NCI-H2196 treated with DMSO at 0.1 percent for 48 hours (cell line): ENCODE results near the gene LACC1.

Experiments used
- DNase-seq: peaks from one replicate; lab custom pipeline; 2025; ENCODE audit not compliant: unreplicated experiment; lab: John Stamatoyannopoulos, UW

The LACC1 gene

DNA sequence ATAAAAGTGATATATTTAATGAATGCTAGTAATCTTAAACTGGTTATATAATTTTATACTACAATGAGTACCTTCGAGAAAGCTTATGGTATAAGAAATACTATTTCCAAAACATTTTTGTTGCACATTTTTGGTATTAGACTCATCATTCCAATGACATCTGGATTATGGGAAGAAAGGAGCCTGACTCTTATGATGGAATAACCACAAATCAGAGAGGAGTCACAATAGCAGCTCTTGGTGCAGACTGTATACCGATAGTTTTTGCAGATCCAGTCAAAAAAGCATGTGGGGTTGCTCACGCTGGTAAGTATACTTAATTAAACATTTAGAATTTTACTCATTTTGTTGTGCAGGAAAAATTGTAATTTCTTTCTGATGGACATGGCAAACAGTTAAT is 3.9 kb downstream of the LACC1 start:
- no peak for DNase-seq

DNA sequence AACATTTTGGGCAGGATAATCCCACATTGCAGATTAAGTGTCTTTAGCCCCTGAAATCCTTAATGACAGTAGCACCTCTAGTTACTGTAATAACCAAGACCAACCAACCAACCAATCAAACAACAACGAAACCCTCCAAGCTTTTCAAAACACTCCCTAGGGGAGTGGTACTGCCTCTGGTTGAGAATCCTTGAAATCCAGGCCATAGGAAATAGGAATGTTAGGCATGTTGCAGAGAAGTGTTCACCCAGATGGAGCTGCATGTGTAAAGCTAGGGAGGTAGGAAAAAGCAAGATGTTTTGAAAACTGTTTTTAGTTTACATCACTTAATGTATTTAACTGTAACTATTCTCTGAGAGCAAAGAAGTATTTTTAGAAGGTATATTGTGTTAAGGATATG is 4.5 kb downstream of the LACC1 start:
- no peak for DNase-seq

DNA sequence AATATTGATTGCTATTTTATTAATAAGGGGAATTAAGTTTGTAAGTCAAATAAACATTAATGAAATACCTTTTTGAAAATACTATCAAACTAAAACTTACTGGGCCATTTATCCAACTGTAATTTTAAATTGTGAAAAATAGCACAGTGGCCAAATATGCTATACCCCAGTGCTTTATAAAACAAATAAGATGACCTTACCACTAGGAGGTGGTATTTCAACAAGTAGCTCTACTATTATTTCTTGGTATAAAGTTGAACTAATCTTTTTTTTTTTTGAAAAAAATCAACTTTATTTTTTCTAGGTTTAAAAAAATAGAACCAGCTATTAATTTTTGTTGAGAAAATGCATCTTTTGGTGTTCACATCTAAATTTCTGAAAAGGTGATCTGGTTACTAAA is 14.7 kb downstream of the LACC1 start:
- DNase-seq = no peak

DNA sequence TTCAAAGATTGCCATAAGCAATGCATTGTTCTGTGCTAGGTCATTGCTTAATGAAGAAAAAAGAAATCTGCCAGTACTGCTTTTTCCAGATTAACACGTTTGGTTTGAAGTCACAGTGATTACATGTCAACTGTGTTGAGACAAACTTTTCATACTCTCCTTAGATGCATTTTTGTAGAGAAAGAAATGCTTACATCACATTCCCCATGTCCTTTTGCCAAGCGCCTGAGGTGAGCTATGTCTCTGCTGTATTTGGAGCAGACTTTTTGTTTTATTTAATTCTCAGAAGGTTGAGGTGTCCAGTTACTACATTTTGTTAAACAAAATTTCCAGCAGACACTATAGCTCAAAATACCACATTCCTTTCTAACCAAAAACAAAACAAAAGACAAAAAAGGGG is 16.2 kb downstream of the LACC1 start:
- no peak for DNase-seq

DNA sequence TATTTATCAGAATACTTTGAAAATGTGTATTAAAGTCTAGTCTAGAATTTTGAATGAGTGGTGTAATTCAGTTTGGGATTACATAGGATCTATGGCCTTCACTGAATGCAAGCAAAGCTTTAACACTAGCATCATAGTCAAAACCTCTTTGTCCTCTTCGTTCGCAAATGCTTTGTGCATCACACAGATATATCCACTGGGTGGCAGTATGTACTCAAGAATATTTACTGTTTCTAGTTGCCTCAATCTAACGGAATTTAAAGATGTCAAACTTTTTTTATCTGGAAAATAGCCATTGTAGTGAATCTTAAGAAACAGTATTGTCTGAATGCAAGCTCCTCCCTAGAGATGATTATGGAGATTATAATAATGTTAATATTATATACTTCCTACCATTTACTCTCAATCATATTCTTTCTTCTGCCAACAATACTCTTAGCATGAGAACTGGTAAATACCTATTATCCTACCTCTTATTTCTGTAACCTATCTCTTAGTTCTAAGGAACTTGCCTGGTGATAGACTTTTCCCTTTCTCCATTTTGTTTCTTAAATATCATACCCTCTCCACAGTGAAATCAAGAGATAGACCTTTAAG is 25.8 kb downstream of the LACC1 start:
- DNase-seq = peak; percentile 26

DNA sequence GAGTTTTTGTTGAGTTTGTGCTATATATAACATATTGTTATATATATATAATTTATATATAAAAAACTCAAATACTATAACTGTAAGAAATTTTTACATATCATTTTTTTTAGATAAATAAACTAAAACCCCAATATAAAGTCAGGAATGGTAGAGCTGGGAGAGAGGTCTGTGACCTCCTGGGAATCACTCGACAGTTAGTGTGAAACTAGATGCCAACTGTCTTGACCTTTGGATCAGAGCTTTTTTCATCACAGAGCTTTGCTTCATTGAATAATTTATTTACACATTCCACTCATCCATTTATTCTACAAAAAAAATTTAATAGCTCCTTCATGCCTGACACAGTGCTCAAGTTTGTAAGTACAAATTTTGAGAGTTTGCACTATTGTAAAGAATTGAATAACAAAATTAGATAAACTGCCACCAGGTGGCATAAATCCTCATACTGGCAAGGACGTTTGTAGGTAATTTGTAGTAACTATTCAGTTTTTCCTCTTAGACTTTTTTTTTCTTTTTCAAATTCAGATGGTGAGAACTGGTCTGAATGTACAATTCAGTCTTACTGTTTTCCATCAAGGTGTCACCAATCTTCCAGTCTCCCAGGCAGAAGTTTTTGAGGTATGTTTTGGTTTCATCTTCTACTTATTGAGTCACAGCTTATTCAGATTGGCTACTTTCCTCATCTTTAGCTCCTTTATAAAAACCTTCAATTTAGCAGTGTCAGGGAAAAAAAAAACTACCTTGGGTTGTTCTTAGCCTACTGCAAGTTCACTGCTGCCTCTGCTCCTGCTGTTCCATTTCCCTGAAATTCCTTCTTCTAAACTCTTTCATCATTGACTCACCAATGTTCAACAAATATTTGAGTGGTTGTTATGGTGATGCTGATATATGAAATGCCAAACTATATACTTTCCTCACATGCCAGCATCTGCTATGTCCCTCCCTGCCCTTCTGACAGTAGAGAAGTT is 28.7 kb downstream of the LACC1 start:
- no peak for DNase-seq

DNA sequence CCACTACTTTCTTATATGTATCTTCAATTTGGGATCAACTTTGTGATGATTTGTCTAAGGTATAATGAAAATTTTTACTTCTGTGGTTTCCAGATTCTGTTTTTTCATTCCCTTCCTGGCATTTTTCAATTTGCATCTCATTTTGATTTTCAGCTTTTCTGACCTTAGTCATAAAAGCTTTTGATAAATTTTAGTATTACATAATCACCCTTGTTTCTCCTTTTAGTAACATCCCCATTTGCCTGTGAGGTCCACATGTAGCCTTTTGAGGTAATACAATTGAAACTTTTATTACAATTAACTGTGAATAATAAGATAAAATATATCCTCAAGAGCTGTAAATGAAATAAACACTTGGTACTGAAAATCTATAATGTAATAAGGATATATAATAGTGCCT is 31.2 kb downstream of the LACC1 start:
- no peak for DNase-seq

DNA sequence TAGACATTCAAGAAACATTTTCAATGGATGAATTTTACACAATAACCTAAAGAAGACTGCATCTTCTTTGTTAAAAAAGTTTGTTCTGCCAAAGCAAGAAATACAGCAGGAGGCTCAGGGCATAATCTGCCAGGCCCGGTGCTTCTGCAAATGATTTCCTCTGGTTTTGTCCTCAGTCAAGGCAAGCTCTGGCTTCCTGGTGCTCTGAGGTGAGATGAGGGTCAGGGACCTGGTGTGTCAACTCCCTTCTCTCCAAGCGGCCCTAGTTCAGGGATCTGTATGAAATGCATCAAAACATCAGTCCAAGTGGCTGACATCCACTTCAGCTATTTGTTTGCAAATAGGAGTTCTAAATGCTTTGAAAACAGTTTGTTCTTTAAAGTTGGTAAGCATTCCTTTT is 31.6 kb downstream of the LACC1 start:
- DNase-seq = no peak

DNA sequence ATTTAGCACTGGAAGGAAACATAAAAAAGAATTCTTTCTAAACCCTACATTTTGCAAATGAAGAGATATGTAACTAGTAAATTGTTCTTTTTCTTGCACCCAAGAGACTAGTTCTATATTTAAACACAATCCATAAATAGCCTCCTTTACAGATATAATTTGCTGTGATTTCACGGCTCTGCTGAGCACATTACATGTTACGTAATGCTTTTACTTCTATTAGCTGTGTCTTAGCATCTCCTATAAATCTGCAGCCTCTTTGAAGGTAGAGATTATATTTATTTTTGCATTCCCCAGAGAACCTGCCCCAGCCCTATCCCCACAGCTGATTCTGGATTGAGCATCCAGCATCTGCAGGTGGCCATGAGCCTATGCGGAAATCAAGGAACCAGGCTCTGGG is 32.2 kb downstream of the LACC1 start:
- DNase-seq = no peak

DNA sequence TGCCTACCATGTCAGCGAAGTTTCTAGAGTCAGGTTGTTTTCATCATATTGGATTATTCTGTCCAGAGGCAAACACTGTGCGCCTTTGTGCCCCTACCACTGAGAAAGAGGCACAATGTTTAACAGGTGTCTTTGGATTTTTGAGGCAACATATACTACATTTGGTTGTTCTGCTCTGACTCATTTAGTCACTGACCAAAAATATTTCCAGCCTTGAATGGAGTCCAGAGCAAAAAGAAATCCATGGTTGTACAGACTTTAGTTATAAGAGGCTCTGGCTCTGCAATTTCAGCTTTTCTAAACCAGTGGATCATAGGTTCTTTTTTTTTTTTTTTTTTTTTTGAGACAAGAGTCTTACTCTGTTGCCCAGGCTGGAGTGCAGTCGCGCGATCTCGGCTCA is 35.7 kb downstream of the LACC1 start:
- no peak for DNase-seq

DNA sequence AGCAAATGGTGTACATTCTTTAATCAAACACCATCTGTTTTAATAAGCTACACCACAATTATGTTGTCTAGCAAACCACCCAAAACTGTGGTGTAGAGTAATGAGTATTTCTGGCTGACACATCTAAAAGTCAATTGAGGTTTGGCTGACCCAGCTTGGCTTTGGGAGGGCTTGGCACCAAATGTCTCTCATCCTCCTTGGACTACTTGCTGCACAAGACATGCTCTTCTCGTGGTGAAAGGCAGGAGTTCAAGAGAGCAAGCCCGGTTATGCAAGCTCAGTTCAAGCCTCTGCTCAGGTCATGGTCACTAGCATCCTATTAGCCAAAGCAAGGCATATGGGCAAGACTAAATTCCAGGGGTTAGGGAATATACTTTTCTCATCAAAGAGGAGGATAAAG is 37.1 kb downstream of the LACC1 start:
- DNase-seq = no peak

DNA sequence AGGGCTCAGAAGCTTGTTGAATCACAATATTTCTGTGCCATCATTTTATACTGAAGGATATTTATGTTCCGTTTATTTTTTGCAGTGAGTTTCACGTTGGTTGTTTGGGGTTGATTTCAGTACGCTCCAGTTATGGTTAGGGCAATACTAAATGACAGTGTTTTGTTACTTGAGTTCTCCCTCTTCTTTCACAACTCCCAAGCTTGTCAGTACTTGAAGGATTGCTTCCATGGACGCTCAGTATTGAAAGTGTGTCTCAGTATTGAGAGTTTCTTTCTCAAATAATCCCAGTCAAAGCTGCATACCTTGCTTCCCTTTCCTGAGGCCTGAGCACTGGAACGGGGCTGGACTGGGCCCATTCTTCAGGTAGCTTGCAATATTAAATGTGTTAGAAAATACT is 38.9 kb downstream of the LACC1 start:
- no peak for DNase-seq

DNA sequence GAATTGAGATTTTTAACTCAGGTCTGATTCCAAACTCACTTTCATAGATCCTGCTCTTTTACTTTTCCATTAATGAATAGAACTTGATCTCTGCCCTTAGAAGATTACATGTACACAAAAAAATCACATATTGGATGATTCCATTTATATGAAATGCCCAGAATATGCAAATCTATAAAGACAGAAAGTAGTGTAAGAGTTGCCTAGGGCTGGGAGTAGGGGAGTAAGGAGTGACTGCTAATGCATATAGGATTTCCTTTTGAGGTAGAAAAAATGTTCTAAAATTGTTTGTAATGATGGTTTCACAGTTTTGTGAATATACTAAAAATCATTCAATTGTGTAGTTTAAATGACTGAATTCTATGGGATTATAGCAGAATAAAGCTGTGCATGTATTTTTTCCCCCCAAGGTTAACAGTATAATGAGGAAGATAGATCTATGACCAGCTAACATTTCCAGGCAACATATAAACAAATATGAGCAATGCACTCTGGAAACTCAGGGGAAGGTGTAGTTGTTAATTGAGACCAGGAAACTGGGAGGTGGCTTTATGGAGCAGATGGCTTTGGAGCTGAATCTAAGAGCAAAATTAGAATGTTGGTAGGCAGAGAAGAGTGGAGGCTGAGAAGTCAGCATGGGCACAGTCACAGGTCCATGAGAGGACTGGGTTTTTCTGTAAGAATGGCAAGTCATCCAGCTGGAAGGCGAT is 41.4 kb downstream of the LACC1 start:
- DNase-seq = no peak

DNA sequence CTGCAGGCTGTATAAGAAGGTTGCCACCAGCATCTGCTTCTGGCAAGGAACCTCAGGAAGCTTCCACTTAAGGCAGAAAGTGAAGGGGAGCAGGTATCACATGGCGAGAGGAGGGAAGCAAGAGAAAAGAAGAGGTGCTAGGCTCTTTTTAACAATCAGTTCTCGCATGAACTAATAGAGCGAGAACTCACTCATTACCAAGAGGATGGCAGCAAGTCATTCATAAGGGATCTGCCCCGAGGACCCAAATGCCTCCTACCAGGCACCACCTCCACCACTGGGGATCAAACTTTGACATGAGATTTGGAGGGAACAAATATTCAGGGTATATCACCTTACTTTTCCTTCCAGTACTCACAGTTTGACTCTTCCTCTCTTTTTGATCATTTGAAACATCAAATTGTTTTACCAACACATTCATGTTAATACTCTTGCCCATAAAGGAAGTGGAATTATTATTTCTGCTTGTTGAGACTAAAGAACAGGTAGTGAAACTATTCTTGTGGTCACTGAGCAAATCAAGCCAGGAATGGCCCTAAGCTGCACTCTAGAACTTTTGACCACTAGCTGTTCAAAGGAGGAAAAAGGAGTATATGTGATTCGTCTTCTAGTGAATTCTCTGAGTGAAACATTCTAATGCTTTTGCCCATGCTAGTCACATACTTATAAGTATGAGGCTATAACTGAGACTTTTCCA is 45.0 kb downstream of the LACC1 start:
- DNase-seq = no peak

DNA sequence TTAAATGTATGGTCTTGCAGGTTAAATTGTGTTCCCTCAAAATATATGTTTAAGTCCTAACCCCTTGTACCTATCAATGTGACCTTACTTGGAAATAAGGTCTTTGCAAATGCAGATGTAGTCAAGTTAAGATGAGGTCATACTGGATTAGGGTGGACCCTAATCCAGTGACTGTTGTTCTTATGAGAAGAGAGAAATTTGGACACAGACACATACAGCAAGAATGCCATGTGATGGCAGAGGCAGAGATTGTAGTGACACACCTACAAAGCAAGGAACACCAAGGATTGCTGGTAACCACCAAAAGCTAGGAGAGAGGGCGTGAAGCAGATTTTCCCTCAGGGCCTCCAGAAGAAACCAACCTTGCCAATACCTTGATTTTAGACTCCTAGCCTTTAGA is 50.2 kb downstream of the LACC1 start:
- no peak for DNase-seq

DNA sequence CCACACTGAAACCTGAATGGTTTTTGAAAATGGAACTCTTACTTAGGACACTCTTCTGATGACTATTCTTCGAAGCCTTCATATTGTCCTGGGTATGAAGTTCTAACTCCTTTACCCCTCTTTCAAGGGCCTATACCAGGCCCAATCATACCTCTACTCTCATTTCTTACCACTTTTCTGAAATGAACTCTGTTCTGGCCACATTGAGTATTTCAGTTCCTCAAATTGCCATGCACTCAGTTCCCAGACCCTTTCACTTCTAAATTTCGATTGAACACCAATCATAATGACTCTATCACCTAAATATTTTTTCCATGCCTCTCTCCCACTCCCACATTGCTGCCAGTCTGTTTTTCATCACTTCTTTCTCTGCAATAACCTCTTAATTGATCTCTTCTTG is 53.7 kb downstream of the LACC1 start:
- DNase-seq = no peak

DNA sequence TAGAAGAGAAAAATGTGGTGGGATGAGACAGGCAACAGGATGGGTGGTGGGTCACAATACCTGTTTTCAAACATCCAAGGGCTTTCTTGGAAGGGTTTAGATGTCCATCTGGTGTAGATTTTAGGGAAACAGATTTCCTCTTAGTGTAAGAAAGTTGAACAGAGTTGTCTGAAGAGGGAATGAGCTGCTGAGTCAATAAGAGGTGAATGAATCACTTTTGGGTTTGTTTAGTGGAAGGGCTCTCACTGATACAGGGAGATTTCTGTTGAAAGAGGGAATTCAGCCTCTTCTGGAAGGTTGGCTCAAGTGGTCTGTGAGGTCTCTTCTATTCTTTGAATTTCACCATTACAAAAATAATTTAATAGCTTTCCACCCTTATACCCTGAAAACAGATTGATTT is 54.6 kb downstream of the LACC1 start:
- DNase-seq = no peak

DNA sequence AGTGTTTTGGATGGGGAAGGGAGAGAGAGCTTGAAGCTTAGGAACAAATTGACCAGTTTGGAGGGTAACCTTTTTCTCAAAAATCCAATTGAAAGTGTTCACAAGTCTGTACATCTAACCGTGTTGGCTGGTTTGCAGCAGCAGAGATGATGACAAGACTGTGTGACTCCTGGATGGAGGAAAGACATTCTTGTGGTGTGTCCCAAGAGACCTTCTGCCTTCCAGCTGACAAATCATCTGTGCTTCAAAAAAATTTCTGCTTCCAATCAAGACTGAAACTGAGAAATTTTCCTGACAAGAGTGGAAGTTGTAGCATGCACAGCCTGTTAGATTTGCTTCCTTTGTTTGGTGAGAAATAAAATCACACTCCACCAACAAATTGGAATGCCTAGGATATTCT is 56.2 kb downstream of the LACC1 start:
- no peak for DNase-seq

DNA sequence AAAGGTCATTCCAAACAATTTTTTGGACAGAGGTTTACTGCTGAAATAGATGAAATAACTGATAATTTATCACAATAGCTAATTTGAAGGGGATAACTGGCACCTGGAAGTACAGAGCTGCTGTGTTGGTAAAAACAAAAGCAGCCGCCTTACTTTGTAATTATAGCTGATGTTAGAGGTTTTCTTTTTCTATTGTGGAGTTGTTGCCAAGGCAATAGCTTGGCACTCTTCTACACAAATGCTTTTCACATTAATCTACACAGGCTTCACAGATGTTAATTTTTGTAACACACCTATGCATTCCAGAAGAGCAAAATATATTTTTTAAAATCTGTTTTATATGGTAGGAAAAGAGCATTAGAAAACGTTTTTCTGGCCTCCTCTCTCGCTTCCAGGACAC is 56.9 kb downstream of the LACC1 start:
- no peak for DNase-seq

DNA sequence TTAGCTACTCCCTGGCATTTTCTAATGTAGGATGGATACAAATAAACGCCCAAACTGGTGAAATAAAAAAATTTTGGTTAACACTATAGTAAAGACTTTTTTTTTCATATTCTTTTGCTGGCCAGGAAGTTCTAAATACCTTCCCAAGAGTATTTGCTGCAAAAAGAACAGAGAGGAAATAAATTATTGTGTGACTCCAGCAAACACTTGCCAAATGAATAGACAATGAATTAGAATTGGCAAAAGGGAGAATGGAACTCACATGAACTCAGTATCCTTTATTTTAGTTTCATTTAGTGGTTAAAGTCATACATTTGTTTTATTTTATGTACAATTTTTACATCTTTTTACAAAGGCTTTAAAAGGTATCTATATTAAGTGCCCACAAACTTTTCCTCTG is 58.1 kb downstream of the LACC1 start:
- no peak for DNase-seq

DNA sequence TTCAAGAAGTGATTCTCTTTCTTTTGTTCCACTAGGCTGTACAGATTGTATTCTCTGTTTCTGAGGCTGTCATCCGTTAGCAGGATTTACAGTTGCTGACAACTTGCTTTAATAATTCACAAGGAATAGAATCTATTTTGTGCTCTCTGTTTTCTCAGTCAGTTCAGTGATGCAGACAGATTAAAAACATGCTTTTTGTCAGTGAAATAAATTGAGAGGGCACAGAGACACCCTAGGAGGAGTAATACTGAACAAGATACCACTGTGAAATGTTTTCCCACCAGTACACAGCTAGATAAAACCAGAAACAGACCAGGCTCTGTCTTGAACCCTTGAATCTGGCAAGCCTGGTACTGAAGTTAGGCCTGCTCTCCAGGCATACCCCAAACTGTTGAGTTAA is 58.7 kb downstream of the LACC1 start:
- no peak for DNase-seq
